Hematopoietic multipotent progenitor cell (in vitro differentiated cells): Measurements from ENCODE around the gene RAPGEF5. TPM values are rescaled to one million over a fixed set of nuclear protein-coding genes. Genes with fewer than 3 reads are reported as not detected.
A peak's percentile ranks its signal among the peaks of the same experiment; 100 is the strongest.

Experiments used
- DNase-seq, 3 donors: peaks; one replicate each; pipeline ENCODE4 v3.0.0-alpha.2; 2011 to 2015; ENCODE audit warnings: low read depth in 2 of 3, low spot score in 2 of 3
- total RNA-seq: library from RNA; depleted of rRNA; stranded (reverse); fragments of >200 nt; gene quantifications from one replicate; pipeline ENCODE4 v1.2.3, GENCODE V29; 2012

Gene RAPGEF5
- total RNA-seq, 1 donor, result 0.27 TPM

DNA sequence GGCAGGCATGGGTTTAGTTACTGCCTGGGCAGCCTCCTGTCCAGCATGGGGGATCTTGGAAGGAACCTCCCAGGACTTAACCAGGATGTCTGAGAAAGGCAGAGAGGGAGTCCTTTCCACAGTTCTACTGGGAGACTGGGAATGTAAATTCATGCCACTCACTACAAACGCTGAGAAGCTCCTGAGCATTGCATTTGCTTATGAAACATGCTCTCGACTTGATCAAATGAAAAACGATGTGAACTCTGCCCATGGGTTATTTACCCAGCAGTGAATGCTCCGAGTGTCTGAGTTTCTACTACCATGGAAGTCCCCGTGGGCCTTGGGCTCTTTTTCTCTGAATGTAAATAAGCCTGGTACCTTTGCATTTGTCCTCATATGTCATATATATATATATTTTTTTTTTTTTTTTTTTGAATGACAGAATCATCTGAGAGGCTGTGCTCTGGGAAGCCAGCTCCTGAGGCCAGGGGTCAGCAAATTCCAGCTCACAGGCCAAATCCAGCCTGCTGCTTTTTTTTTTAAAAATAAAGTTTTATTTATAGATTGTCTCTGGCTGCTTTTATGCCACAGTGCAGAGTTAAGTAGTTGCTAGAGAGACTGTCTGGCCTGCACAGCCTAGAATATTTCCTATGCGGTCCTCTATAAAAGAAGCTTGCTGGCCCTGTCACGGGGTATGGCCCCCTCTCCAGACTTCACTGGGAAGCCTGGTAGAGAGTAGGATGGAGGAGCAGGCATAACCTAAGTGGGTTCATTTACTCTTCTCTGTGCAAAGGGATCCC, 21.4 kb upstream of the RAPGEF5 start:
- DNase-seq, result no peak

DNA sequence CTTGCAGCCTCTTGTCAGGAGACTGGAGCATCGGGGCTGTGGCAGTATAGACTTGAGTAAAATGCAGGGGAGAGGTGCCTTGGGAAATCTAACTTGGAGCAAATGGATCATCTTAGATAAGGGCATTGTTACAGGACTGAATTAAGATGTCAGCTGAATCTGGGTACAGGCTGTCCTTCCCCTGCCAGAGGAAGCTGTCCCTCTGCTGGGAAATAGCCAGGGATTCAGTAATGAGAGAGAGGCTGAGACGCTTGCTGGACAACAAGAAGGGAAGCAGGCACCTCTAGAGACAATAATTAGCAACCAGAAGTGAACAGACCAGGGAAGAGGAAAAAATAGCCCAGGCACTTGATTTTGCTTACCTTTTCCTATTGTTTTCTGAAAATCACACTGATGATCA, 20.7 kb upstream of the RAPGEF5 start:
- DNase-seq, result no peak

DNA sequence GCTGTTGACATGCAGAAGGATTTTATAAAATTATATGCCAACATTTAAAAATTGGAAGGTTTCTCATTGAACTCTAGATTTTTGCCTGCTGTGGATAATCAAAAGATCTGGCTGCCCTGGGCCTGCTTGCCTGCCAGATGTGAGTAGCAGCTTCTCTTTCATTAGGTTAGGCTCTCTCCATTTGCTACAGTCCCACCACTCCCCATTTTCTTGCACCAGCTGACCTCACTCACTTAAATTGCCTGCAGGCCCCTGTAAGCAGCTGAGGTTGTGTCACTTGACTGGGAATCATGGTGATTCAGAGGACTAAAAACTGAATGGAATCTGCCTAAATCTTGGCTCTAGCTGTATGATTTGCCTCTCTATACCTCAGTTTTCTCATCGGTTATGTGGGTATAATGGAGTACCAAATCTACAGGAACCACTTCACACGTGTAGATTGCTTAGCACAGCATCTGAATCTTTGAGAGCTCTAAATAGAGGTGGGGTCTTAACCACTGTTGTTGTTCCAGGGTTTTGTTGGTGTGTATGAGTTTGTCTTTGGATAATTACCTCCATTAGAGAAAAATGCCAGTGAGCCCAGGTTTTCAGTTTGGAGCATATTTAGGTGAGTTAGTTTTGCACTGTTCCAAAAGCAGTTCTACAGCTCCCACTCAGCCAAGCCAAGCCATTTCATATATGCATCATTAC, 18.6 kb upstream of the RAPGEF5 start:
- no peak for DNase-seq

DNA sequence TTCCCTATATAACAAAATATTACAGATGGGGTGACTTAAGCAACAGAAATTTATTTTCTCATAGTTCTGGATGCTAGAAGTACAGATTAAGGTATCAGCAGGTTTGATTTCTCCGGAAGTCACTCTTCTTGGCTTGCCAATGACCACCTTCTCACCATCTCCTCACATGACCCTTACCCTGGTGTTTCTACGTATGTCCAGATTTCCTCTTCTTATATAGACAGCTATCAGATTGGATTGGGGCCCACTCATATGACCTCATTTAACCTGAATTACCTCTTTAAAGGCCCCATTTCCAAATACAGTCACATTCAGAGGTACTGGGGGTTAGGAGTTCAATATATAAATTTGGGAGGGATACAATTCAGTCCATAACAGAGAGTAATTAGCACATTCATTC, 17.0 kb upstream of the RAPGEF5 start:
- no peak for DNase-seq

DNA sequence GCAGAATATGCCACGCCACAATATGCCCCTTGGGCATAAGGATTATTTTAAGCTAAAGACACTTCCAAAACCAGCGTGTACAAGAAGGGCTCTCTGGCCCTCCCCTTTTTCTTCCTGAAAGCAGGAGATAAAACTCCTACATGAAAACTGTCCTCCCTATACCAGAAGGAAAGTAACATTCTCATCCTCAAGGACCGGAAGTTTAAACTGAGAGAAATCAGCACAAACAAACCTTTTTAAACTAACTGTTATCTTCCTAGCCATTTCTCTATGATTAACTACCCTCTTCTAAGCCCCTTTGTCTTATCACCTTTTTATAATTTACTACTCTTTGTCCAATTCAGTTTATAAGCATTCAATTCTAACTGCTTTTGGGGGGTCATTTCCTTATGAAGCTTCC, 16.4 kb upstream of the RAPGEF5 start:
- no peak for DNase-seq

DNA sequence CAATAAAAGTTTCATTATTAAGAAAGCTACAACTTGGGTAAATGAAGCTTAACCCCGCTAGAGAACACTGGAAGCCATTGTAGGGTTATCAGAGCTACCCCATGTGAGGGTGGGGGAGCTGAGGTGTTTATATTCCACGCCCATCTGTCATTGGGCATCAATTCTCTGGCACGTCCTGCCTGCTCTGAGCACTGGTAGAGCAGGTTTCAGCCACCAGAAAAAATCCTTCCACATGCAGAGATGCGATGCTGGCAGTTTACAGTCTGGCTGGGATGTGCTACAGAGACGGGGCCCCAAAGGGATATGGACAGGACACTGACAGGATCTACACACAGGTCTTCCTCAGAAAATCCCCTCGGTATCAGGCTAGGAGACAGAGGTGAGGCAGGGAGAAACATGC, 15.9 kb upstream of the RAPGEF5 start:
- DNase-seq, result no peak

DNA sequence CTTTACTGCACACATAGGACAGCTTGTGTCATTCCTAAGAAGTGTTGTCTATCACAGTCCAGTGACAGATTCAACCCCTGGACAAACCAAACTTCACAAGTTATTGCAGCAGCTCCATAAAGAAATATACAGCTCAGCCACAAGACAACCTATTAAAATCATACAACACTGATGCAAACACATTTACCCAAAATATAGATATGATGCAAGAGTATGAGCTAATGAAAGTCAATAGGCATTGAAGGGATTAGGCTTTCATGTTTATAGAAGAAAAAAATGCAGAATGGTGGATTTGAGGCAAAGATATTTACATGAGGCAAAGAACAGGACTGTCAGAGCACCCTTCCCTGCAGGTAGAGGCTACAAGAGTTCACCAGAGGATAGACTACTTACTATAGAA, 14.9 kb upstream of the RAPGEF5 start:
- DNase-seq, result no peak

DNA sequence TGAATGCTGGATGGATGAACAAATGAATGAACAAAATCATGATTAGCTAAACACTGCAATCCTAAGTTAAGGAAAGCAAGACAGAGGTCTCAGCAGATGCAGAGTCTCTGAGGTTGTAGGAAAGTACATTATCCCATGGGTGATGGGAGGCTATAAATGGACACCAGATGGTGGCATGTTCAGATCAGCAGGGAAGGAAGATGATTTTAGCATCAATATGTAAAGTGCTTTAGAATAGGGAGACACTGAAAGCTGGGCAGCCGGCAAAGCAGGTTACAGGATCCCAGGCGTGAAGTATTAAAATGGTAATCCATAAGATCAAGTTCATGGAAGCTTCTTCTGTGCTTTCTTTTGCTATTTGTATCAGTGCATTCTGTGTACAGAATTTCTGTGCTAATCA, 7.9 kb upstream of the RAPGEF5 start:
- DNase-seq, result no peak

DNA sequence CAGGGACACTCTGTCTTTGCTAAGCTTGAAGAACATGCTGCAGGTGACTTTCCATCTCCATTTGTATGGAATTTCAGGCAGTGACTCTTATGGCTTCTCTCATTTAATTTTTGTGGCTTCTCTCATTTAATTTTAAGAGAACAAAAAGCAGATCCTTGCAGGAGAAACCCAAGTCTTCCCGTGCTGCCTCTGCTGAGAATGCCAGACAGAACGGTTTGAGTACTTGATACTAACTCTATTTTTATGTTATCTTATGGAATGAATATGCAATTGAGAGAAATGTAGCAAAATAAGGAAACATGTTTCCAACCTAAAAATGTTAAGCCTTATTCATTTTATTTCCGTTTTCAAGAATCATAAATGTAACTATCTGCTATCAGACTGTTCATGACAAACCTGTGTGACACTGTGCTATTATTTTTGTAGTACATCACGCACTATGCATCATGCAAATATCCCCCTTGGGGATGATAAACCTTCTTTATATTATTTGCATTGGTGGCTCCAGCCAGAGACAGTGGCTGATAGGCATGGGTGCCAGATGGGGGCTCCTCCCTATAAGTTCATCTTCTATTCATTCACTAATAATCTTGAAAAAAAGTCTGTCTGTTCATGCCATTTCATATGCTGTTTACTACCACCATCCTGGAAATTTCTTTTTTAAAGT, 6.9 kb upstream of the RAPGEF5 start:
- no peak for DNase-seq

DNA sequence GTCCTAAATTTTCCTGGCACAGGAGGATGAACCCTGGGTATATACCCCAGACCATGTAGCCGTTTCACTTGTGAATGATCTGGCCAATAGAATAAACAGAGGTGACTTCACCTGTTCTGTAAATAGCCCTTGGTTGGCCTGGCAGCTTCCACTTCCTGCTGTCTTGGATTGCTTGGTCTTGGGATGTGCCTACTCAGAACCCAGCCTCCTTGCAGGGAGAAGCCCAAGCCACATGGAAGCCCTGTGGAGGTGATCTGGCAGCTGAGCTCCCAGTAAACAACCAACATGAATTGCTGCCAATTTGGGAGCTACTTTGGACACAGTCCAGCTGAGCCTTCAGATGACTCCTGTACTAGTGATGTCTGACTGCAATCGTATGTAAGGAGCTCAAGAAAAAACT, 4.8 kb upstream of the RAPGEF5 start:
- DNase-seq, result no peak

DNA sequence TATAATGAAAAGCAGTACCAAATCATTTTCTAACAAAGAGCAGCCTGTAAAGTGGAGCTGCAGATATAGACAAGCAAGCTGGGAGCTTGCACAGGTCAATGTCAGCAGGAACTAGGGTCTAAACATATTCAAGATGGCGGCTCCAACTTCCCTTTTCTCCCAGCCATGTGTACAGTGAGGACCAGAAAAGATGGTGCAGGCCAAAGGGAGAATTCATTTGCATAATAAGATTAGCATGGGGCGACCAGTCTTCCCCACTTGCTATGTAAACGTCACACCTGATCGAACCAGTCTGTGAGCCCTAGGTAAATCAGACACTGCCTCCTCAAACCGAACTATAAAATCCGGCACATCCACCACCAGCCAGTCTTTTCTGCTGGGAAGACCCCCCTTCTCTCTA, 4.4 kb upstream of the RAPGEF5 start:
- DNase-seq, result no peak

DNA sequence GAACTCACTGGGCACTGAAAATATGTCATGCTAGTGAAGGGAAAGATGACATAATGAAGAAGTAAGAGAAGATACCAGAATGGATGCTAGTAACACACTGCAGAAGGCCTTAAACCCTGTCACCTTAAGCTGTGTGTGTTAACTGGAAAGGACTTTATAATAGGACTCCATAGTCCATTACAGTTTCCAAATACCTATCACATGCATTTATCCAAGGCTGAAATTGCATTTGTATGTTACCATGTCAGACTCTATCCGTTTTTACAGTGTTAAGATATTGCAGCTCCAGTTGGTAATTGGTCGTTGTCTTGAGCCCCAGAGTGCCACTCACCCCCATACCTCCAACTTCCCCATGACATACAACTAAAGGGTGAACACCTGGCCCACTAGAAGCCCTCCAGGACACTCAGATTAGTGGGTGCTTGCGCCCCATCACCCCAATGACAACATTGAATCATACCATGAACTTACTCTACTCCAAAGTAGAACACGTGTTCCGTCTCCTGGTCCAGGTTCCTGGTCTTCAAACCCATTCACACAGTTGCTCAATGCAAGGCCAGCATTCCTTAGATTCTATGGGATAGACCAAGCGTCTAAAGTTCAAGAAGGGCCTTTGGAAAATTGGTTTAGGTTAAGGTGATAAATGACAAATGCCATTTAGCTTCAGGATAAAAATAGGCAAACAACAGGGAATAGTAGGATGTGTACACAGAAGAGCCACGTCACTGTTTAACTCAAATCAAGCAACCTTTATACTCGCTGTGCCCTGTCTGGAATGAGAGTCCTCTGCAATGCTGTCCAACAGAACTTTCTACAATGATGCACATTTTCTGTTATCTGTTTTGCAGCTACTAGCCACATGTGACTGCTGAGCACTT, 2.1 kb upstream of the RAPGEF5 start:
- no peak for DNase-seq

DNA sequence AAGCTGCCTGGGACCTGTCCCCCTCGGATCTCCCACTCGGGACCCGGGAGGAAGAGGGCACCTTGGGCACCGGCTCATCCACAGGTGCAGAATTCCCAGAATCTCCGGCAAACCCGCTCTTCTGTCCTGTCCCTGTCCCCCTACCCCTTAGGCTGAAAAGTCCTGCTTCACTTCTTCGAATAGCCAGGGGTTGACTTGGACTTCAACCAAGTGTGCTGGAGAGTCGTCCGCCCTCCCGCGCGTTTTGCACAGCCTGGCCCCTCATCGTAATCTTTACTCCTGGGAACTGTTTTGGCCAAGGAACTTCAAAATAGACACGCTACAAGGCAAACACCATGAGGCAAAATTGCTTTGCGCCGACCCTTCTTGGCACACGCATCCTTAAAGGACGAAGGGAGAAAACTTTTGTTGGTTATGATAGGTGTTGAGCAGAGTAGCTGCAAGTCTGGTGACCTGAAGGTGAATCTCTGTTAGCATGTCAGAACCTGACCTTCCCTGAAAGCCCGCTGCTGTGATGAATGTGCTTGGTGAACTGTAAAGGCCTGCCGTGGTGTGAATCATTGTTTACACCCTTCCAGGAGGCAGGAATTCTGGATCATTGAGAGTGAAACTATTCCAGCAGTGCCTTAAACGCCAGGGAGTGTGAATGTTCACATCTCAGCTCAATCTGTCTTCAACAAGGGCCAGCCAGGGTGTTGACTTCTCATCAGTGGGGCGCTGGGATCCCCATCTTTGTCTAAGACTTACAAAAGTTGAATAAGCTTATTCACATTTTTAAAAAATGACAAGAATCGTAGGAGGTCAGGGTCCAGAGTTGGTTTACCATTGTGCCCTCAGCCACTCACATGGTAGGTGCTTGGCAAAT, 589 bp upstream of the RAPGEF5 start:
- DNase-seq, result no peak

DNA sequence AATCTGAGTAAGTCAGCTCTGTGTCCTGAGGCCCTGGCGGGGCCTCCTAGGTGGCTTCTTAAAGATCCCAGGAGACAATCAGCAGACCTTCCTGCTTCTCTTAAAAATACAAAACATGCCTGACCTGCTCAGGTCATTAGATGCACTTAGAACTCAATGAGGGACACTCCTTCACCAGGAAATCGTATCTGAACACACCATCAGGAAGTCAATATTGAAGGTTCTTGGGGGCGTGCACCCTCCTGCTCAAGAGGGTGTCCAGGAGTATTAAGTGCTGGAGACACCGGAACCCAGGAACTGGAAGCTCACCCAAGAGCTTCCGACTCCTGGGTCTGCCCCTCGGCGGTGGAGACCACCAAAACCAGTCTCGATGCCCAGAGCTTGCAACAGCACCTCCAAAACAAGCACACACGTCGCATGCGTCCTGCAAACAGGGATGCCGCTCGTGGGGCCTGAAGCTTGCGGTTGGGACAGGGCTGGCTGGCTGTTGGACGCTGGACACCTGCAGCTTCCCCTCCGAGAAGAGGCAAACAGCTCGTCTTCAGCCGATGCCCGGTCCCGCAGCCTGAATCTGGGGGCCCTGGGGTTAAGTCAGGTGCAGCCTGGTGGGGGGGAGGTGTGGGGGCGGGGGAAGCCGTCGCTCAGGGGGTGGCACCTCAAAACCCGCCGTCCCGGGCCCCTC, 803 bp downstream of the RAPGEF5 start:
- peak in 2 of 3 donors; percentile 1 to 21 for DNase-seq

DNA sequence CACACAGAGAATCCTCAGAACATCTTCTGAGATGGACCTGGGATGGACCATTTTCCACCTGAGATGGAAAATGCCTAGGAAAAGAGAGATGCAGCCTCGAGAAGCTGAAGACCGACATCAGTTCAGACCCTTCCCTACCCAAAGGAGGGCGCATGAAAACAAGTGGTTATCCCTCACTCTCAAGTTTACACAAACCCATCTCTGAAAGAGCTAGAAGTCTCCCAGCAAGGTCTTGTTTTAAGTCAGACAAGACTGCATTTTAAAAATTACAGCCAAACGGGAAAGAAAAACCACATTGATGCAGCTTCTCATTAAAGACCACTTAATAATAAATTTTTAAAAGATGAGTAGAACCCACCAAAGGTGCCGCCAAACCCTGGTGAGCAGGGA, 1.3 kb downstream of the RAPGEF5 start:
- DNase-seq, result no peak

DNA sequence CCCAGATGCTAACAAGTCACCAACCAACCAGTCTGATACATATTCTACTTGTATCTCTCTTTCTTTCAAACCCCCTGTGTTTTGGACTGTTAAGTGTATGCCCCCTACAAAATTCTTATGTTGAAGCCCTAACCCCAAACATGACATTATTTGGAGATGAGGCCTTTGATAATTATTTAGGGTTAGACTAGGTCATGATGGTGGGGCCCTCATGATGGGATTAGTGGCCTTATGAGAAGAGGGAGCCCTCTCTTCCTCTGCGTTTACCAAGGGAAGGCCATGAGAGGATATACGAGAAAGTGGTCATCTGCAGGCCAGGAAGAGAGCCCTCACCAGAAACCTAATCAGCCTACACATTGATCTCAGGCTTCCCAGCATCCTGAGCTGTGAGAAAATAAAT, 2.5 kb downstream of the RAPGEF5 start:
- DNase-seq, result no peak

DNA sequence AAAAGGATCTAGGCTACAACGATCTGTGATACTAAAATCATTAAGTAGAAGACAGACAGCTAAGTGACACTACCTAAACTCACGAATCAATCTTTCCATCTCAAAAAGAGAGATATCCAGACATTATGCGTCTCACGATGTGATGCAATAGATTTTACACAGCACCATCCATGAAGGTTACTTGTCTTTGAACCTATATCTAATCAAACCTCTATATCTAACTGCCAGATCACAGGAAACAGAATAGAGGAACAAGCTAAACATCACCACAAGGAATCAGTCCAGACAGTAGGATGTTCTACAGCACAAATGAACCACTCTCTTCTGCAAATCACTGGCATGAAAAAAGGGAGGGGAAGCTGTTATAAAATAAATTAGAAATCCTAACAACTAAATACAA, 4.1 kb downstream of the RAPGEF5 start:
- no peak for DNase-seq

DNA sequence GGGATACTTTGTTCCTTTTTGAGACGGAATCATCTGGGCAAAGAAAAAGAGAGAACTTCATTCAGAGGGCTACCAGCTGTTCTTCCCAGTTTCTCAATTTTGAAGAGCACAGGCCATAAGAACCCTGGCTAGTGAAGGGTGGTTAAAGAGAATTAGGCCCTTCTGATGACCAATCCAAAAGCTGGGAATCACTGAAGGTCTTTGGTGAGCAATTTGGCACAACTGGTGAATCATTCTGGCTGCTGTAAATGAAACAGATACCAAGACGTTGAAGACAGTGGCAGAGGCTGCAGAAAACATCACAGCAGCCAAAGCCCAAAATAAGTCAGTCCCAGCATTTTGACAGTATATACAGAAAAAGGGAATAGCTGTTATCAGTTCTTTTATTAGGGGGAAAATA, 5.1 kb downstream of the RAPGEF5 start:
- no peak for DNase-seq

DNA sequence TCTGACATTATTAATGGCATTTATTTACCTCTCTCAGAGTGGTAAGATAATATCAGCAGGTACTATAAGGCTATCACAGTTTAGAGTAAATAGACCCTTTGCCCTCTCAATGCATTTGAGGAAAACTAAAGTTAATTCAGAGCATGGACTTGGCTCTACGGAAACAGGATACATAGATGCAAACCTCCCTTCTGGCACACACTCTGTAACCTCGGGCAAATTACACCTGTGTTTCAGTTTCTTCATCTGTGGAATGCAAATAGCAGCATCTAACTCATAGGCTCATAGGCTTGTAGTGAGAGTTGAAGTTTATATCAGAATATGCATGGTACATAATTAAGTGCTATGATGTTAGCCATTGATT, 5.6 kb downstream of the RAPGEF5 start:
- no peak for DNase-seq
